Measurements from ENCODE around the gene NUPR2.
"Not testable (repeated sequence)": the region's sequence is repeated elsewhere in the genome, so short reads cannot be mapped to it uniquely, and the experiment has no call there.

The NUPR2 gene

GRCh38 chr7:56086761-56087160 is 29.5 kb downstream of the NUPR2 start:
- no peak for DNase-seq (ENCODE audit: low read depth)

- no peak for DNase-seq (ENCODE audit: low read depth)
Observed at GRCh38 chr7:56083150-56083785, 32.9 kb downstream of the NUPR2 start.

- no peak for DNase-seq (ENCODE audit: low read depth)
Observed at GRCh38 chr7:56081626-56082340, 34.4 kb downstream of the NUPR2 start.

- DNase-seq (ENCODE audit: low read depth) = not testable (repeated sequence)
Observed at GRCh38 chr7:56080726-56081435, 35.3 kb downstream of the NUPR2 start.

- DNase-seq (ENCODE audit: low read depth) = no peak
Observed at GRCh38 chr7:56079450-56080185, 36.6 kb downstream of the NUPR2 start.

- no peak for DNase-seq (ENCODE audit: low read depth)
Observed at GRCh38 chr7:56078196-56078595, 38.0 kb downstream of the NUPR2 start.

- no peak for DNase-seq (ENCODE audit: low read depth)
Observed at GRCh38 chr7:56077681-56078080, 38.5 kb downstream of the NUPR2 start.

- DNase-seq (ENCODE audit: low read depth) = peak; percentile 43
Observed at GRCh38 chr7:56074371-56074791, 41.8 kb downstream of the NUPR2 start.

GRCh38 chr7:56066376-56066775 is 49.8 kb downstream of the NUPR2 start:
- DNase-seq (ENCODE audit: low read depth) = not testable (repeated sequence)

All from stimulated activated CD4-positive, alpha-beta T cell treated with anti-CD3 and anti-CD28 coated beads, Interleukin-2, amount 100 ng/mL, for 4 hours (primary cell).